GM19351 (cell line): ENCODE results near the gene ACKR2.

Experiments used
- ATAC-seq: cut with Tn5 transposase; IDR thresholded peaks from one replicate; pipeline ENCODE4 v1.9.1; 2021; ENCODE audit warnings: mild to moderate bottlenecking, moderate library complexity; ENCODE audit not compliant: unreplicated experiment

The ACKR2 gene

GRCh38 chr3:42809202-42809601, at the start of gene ACKR2:
TSS of gene ACKR2 (plus strand) at chr3:42809445. CDS start at chr3:42864503, 55,058 bp downstream.
- ATAC-seq: no peak

GRCh38 chr3:42762046-42762724, 47.1 kb upstream of the ACKR2 start:
- no peak for ATAC-seq

GRCh38 chr3:42763021-42763420, 46.2 kb upstream of the ACKR2 start:
- no peak for ATAC-seq

- no peak for ATAC-seq
Observed at GRCh38 chr3:42764115-42764514, 45.1 kb upstream of the ACKR2 start.

- no peak for ATAC-seq
Observed at GRCh38 chr3:42764561-42765295, 44.5 kb upstream of the ACKR2 start.

GRCh38 chr3:42769477-42770131, 39.6 kb upstream of the ACKR2 start:
- no peak for ATAC-seq

GRCh38 chr3:42771271-42771670, 38.0 kb upstream of the ACKR2 start:
- no peak for ATAC-seq

GRCh38 chr3:42772670-42773408, 36.4 kb upstream of the ACKR2 start, which contains the start of gene CCDC13:
TSS of gene CCDC13 (minus strand) at chr3:42773253. CDS start at chr3:42758345, 14,908 bp downstream.
- ATAC-seq: peak; percentile 99

GRCh38 chr3:42773409-42773751, 35.9 kb upstream of the ACKR2 start:
- peak; percentile 19 for ATAC-seq

- no peak for ATAC-seq
Observed at GRCh38 chr3:42778644-42779043, 30.6 kb upstream of the ACKR2 start.

GRCh38 chr3:42780398-42780797, 28.8 kb upstream of the ACKR2 start:
- ATAC-seq: no peak

GRCh38 chr3:42780892-42781700, 28.1 kb upstream of the ACKR2 start:
- ATAC-seq: peak; percentile 69

- ATAC-seq: no peak
Observed at GRCh38 chr3:42786212-42786611, 23.0 kb upstream of the ACKR2 start.

GRCh38 chr3:42786631-42787030, 22.6 kb upstream of the ACKR2 start:
- no peak for ATAC-seq

GRCh38 chr3:42790714-42791229, 18.5 kb upstream of the ACKR2 start:
- ATAC-seq: no peak

- no peak for ATAC-seq
Observed at GRCh38 chr3:42795621-42796181, 13.5 kb upstream of the ACKR2 start.

GRCh38 chr3:42796332-42796885, 12.8 kb upstream of the ACKR2 start:
- no peak for ATAC-seq

GRCh38 chr3:42799376-42799775, 9.9 kb upstream of the ACKR2 start:
- no peak for ATAC-seq

GRCh38 chr3:42800251-42800650, 9.0 kb upstream of the ACKR2 start:
- ATAC-seq: no peak
